OCI-LY1 (cell line): ENCODE measurements around the gene PAX3.

Source experiments
- EZH2 ChIP-seq: fragments of 200-600 bp; sonication (generic), shearing (Covaris generic); IDR thresholded peaks from 2 replicates; pipeline ENCODE4 v1.8.0; 2017; ENCODE audit warnings: borderline replicate concordance, mixed run types, mild to moderate bottlenecking, antibody characterized with exemption, low read length, moderate library complexity, mixed read lengths
- TF ChIP-seq, protein P1 (sequence below): fragments of 200-600 bp; sonication (generic), shearing (Covaris generic); IDR thresholded peaks from 2 replicates; pipeline ENCODE4 v1.5.1; 2017; ENCODE audit warnings: mild to moderate bottlenecking, antibody characterized with exemption, low read length, moderate library complexity, mixed read lengths

DNA sequence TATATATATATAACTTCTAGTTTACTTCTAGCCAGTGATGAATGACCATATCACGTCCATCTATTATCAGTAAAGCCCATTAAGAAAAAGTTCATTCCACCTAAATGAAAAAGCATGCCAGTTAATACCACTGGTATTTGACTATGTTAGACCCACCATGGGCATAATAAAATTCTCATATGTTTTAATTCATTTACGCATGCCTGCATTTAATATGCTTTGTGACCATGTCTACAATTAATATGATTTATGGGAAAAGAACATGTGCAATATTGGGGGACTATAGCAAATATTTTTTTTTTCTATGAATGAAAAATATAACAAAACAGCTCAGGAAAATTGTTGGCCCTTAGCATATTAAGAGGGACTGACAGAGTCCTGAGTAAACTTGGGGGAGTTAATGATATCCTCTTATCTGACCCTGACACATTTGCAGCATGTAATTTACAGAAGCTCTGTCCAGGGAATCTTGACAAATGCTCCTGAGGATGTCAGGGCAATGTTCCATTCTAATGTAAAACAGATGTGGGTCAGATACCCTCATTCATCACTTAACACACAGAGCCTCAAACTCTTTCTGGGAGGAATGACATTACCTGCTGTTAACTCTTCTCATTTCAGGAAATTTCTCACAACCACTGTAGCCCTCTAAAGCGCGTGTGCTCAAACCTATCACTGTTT, 90.6 kb downstream of the PAX3 start:
- TF ChIP-seq, protein P1, sequence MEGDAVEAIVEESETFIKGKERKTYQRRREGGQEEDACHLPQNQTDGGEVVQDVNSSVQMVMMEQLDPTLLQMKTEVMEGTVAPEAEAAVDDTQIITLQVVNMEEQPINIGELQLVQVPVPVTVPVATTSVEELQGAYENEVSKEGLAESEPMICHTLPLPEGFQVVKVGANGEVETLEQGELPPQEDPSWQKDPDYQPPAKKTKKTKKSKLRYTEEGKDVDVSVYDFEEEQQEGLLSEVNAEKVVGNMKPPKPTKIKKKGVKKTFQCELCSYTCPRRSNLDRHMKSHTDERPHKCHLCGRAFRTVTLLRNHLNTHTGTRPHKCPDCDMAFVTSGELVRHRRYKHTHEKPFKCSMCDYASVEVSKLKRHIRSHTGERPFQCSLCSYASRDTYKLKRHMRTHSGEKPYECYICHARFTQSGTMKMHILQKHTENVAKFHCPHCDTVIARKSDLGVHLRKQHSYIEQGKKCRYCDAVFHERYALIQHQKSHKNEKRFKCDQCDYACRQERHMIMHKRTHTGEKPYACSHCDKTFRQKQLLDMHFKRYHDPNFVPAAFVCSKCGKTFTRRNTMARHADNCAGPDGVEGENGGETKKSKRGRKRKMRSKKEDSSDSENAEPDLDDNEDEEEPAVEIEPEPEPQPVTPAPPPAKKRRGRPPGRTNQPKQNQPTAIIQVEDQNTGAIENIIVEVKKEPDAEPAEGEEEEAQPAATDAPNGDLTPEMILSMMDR, result no peak
- TF ChIP-seq EZH2, result no peak
